HL-60/S4 (cell line): ENCODE measurements around the gene SLC31A1.
"Not testable (repeated sequence)": the region's sequence is repeated elsewhere in the genome, so short reads cannot be mapped to it uniquely, and the experiment has no call there.

Source experiments
- in situ Hi-C: fragments of 300-500 bp; cut with MboI; formaldehyde crosslinking; loops from 2 replicates; pipeline ENCODE4 v1.14.3; 2022; ENCODE audit warnings: low sequenced_read_pairs

Gene SLC31A1

GRCh38 chr9:113219969-113220368, 1.4 kb upstream of the SLC31A1 start:
- in situ Hi-C loops, result no loop called here

- in situ Hi-C loops, result no loop called here
Measured at GRCh38 chr9:113220467-113221002, 809 bp upstream of the SLC31A1 start.

- in situ Hi-C loops, result no loop called here
Measured at GRCh38 chr9:113221800-113222481, 597 bp downstream of the SLC31A1 start.

GRCh38 chr9:113222482-113222841, 1.1 kb downstream of the SLC31A1 start:
- in situ Hi-C loops, result no loop called here

GRCh38 chr9:113223963-113224362, 2.6 kb downstream of the SLC31A1 start:
- in situ Hi-C loops, result no loop called here

GRCh38 chr9:113227436-113227835, 6.1 kb downstream of the SLC31A1 start:
- in situ Hi-C loops, result no loop called here

GRCh38 chr9:113228130-113228665, 6.9 kb downstream of the SLC31A1 start:
- in situ Hi-C loops, result no loop called here

- in situ Hi-C loops, result no loop called here
Measured at GRCh38 chr9:113231701-113232100, 10.4 kb downstream of the SLC31A1 start.

- in situ Hi-C loops, result not testable (repeated sequence)
Measured at GRCh38 chr9:113235701-113236255, 14.4 kb downstream of the SLC31A1 start.

- in situ Hi-C loops, result no loop called here
Measured at GRCh38 chr9:113237026-113237425, 15.7 kb downstream of the SLC31A1 start.

GRCh38 chr9:113238202-113238858, 17.0 kb downstream of the SLC31A1 start:
- in situ Hi-C loops, result no loop called here

GRCh38 chr9:113238859-113239232, 17.5 kb downstream of the SLC31A1 start:
- in situ Hi-C loops, result no loop called here

GRCh38 chr9:113241161-113241560, 19.8 kb downstream of the SLC31A1 start:
- in situ Hi-C loops, result no loop called here

GRCh38 chr9:113244556-113244955, 23.2 kb downstream of the SLC31A1 start:
- in situ Hi-C loops, result no loop called here

GRCh38 chr9:113245894-113246293, 24.6 kb downstream of the SLC31A1 start:
- in situ Hi-C loops, result no loop called here

GRCh38 chr9:113246928-113247327, 25.6 kb downstream of the SLC31A1 start:
- in situ Hi-C loops, result no loop called here

GRCh38 chr9:113247640-113248039, 26.3 kb downstream of the SLC31A1 start:
- in situ Hi-C loops, result no loop called here

- in situ Hi-C loops, result not testable (repeated sequence)
Measured at GRCh38 chr9:113249661-113250060, 28.3 kb downstream of the SLC31A1 start.

- in situ Hi-C loops, result no loop called here
Measured at GRCh38 chr9:113250807-113251206, 29.5 kb downstream of the SLC31A1 start.

GRCh38 chr9:113254991-113255390, 33.6 kb downstream of the SLC31A1 start:
- in situ Hi-C loops, result no loop called here

GRCh38 chr9:113255438-113255837, 34.1 kb downstream of the SLC31A1 start:
- in situ Hi-C loops, result no loop called here

- in situ Hi-C loops, result no loop called here
Measured at GRCh38 chr9:113257863-113258262, 36.5 kb downstream of the SLC31A1 start.
